ENCODE data around the gene CIAPIN1.
"Not testable (repeated sequence)": the region's sequence is repeated elsewhere in the genome, so short reads cannot be mapped to it uniquely, and the experiment has no call there.

The CIAPIN1 gene

DNA sequence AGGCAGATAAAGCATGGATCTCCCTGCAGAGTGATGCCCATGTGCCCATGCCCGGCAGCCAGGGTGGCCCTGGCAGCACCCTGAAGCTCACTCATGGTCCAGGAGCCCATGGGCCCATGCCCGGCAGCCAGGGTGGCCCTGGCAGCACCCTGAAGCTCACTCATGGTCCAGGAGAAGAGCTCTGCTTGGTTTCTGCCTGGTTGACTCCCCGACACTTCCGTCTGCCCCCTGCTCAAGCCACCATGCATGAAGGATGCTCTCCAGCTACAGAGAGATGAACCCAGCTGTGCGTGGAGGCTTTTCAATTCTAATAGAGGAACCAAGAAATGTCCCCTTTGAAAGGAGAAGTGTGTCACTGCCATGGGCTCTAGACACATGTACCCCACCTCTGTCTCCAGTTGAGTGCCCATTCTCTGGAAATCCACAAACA is 33.9 kb downstream of the CIAPIN1 start:
- H3K4me3 ChIP-seq (ENCODE audit: low read length), result no peak overlapping the region
- DNase-seq (ENCODE audit: low read depth, low spot score), result no peak

DNA sequence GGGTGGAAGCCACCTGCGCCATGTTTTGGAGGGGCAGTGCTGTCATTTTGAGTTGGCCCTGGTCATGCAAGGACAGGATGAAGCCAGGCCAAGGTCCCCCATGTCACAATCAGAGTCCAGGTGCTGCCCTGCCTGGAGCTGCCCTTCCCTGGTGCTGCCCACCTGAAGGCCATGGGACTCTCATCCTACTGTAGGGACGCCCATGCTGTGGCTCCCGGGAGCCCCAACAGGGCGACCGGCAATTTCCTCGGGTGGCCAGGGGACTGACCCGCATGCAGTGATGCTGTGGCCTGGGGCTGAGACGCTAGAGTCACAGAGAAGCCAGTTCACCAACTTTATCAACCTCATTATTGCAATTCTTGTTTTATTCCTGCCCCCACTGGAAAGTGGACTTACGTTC is 34.6 kb downstream of the CIAPIN1 start:
- no peak overlapping the region for H3K4me3 ChIP-seq (ENCODE audit: low read length)
- DNase-seq (ENCODE audit: low read depth, low spot score), result no peak

DNA sequence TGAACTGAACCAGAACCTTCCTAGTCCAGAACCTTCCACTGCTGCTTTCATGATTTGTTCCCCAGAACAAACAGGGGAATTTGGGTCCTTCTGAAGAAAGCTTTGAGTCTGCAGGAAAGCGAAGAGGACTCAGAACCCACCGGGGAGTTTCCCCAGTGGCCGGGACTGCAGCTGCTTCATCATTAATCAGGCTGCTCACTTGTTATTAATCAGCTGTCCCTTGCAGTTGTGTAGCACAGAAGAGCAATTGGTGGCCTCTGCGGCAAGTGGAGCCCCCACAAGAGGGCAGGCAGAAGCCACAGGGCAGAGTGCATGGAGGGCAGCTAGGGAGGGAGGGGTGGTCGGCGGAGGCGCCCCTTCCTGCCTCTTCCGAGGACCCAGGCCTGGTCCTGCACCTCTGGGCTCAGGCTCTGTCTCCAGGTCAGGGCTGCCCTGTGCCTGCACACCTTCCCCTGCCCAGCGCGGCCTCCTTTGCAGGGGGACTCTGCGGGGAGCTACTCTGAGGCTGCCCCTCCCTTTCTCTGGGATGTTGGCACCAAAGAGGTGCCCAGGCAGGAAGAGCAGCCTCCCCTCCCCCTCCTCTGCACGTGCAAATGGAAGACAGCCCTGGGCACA is 35.7 kb downstream of the CIAPIN1 start:
- no peak overlapping the region for H3K4me3 ChIP-seq (ENCODE audit: low read length)
- no peak for DNase-seq (ENCODE audit: low read depth, low spot score)

- no peak overlapping the region for H3K4me3 ChIP-seq (ENCODE audit: low read length)
- no peak for DNase-seq (ENCODE audit: low read depth, low spot score)
Measured at GRCh38 chr16:57409870-57410587, 37.2 kb downstream of the CIAPIN1 start.

DNA sequence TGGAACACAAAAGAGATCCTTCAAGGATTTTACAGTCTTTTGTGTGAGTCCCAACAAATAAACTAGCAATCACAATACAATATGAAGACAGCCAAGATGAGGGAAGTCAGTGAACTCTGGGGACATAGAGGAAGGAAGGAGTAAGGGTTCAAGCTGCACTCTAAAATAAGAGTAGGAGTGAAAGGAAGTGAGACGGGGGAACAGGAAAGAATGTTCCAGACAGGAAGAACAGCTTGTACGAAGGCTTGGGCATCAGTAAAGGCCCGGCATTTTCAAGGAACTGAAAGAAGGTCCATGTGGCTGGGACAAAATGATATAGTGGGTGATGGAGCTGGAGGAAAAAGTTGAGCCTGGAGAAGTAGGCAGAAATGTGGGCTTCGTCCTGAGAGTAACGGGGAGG is 38.1 kb downstream of the CIAPIN1 start:
- DNase-seq (ENCODE audit: low read depth, low spot score), result no peak
- H3K4me3 ChIP-seq (ENCODE audit: low read length), result no peak overlapping the region

GRCh38 chr16:57407521-57408353 is 39.4 kb downstream of the CIAPIN1 start:
- no peak overlapping the region for H3K4me3 ChIP-seq (ENCODE audit: low read length)
- no peak for DNase-seq (ENCODE audit: low read depth, low spot score)

- no peak for DNase-seq (ENCODE audit: low read depth, low spot score)
- no peak overlapping the region for H3K4me3 ChIP-seq (ENCODE audit: low read length)
Measured at GRCh38 chr16:57406881-57407280, 40.3 kb downstream of the CIAPIN1 start.

DNA sequence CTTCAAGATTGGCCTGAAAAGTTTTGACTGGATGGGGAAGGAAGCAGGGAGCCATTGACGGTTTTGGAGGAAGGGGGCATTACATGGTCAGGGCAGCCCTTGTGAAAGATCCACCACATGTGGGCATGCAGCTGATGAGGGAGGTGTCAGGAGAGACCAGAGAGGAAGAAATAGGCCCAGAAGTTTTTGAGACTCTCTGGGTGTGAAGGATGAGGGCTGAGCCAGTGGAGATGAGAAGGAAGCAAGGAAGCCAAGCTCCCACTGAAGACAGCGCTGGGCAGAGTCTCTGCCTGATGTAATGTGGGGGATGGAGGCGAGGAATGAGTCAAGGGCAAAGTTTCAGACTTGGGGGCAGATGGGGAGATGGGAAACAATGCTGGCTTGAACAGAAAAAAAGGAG is 42.1 kb downstream of the CIAPIN1 start:
- H3K4me3 ChIP-seq (ENCODE audit: low read length), result no peak overlapping the region
- DNase-seq (ENCODE audit: low read depth, low spot score), result no peak

- no peak within 1 kb of the TSS for H3K4me3 ChIP-seq (ENCODE audit: low read length)
- no peak for DNase-seq (ENCODE audit: low read depth, low spot score)
Measured at GRCh38 chr16:57403965-57404817, 43.0 kb downstream of the CIAPIN1 start, which contains the start of gene CCL17. TSS of gene CCL17 (plus strand) at chr16:57404767. CDS start at chr16:57413933, 9,166 bp downstream.

DNA sequence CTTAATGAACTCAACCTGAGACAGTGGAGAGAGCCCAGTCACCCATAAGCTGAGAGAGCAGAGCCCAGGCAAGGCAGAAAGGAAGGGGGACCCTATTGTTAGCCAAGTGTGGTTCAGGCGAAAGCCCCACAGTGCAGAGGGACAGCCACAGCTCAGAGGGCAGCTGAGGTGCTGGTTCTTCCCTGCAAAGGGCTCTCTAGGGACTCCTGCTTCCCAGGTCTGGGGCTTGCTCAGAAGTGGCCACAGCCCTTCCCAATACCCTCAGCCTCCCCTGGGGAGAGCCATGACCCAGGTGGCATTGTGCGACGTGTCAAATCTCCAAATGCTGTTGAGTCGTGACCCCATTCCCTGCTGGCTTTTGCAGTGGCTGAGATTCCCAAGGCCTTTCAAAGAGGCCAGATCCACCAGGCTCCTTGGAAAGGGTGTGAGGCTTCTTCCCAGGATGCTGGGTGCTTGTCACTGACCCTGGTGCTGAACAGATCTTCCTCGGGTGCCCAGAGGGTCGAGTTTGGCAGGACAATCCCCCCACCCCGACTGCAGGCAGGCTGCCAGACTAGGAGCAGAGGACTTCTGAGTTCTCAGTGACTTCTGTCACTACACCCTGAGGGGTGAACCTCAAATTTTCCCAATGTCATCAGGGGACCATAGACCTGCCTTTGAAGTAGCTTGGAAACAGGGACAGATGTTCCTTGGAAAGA is 45.1 kb downstream of the CIAPIN1 start:
- H3K4me3 ChIP-seq (ENCODE audit: low read length), result no peak overlapping the region
- DNase-seq (ENCODE audit: low read depth, low spot score), result no peak

GRCh38 chr16:57397493-57397892 is 49.7 kb downstream of the CIAPIN1 start:
- not testable (repeated sequence) for H3K4me3 ChIP-seq (ENCODE audit: low read length); DNase-seq (ENCODE audit: low read depth, low spot score)

GRCh38 chr16:57396786-57397185 is 50.4 kb downstream of the CIAPIN1 start:
- no peak for DNase-seq (ENCODE audit: low read depth, low spot score)

GRCh38 chr16:57395026-57395425 is 52.2 kb downstream of the CIAPIN1 start:
- no peak overlapping the region for H3K4me3 ChIP-seq (ENCODE audit: low read length)
- DNase-seq (ENCODE audit: low read depth, low spot score), result no peak

More at GRCh38 chr16:57396786-57397185, 50.4 kb downstream of the CIAPIN1 start:
- no peak overlapping the region for H3K4me3 ChIP-seq (ENCODE audit: low read length)

GRCh38 chr16:57394444-57394843 is 52.7 kb downstream of the CIAPIN1 start:
- no peak overlapping the region for H3K4me3 ChIP-seq (ENCODE audit: low read length)
- no peak for DNase-seq (ENCODE audit: low read depth, low spot score)

DNA sequence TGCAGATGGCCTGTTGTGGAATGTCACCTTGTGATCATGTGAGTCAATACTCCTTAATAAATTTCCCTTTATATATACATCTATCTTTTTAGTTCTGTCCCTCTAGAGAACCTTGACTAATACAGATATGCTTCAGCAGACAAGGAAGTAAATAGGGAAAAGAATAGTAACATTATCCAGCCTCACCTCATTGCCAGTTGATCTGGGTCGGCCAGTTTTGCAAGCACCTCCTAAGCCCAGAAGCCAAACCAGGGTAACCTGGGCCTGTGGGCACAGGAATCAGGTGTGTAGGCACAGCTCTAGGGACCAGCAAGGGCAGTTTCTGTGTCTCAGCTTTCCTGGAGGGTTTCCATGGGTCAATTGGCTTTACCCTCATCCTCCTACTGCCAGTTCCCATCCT is 54.5 kb downstream of the CIAPIN1 start:
- no peak overlapping the region for H3K4me3 ChIP-seq (ENCODE audit: low read length)
- no peak for DNase-seq (ENCODE audit: low read depth, low spot score)

- H3K4me3 ChIP-seq (ENCODE audit: low read length), result no peak overlapping the region
- no peak for DNase-seq (ENCODE audit: low read depth, low spot score)
Measured at GRCh38 chr16:57391708-57392107, 55.5 kb downstream of the CIAPIN1 start.

DNA sequence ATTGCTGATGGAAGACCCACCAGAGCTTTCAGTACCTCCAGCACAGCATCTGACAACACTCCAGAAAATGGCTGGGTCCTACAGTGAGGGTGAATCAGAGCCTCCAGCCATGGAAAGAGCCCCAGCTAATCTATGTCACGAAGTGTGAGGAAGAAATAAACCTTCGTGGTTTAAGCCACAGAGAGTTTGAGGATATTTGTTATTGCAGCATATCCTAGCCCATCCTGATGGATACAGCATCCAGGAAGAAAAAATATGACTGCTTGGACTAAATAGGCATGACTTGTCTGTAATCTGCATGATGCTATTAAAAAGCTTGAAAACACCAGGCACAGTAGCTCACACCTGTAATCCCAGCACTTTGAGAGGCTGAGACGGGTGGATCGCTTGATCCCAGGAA is 55.9 kb downstream of the CIAPIN1 start:
- no peak for DNase-seq (ENCODE audit: low read depth, low spot score)
- no peak overlapping the region for H3K4me3 ChIP-seq (ENCODE audit: low read length)

DNA sequence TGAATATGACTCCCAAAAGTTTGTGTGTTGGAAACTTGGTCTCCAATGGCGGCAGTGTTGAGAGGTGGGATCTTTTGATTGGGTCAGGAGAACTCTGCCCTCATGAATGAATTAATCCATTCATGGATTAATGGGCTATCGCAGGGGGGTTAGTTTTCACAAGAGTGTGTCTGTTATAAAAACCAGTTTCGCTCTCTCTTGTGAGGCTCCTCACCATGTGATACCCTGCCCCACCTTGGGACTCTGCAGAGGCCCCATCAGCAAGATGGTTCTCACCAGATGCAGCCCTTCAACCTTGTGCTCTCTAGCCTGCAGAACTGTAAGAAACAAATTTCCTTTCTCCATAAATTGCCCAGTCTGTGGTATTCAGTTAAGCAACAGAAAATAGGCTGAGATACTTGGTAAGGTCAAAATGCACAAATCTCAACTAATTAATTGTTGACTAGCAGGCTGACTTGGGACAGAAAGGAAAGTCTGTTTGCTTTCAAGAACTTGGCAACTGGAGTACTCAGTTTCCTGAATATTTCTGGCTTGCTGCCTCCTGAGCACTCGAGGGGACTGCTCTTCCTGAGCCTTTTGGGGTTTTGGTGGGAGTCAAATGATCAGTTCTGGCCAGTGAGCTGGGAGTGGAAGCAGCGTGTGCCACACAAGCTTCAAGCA is 56.4 kb downstream of the CIAPIN1 start:
- DNase-seq (ENCODE audit: low read depth, low spot score), result no peak
- no peak overlapping the region for H3K4me3 ChIP-seq (ENCODE audit: low read length)

Data from Jurkat, Clone E6-1 (cell line).